SW 1271 (cell line): ENCODE results near the gene FERMT2.

Source experiments
- DNase-seq, 2 experiments: peaks; one replicate each; lab custom pipeline; 2025; lab: John Stamatoyannopoulos, UW

Gene FERMT2

GRCh38 chr14:52862632-52863333, 88.1 kb downstream of the FERMT2 start:
- DNase-seq: peak in 1 of 2 experiments; percentile 29

- no peak for DNase-seq
These were observed 89.4 kb downstream of the FERMT2 start for GRCh38 chr14:52861403-52861802.

- DNase-seq: no peak
These were observed 89.9 kb downstream of the FERMT2 start for GRCh38 chr14:52860910-52861309.

GRCh38 chr14:52860209-52860608, 90.6 kb downstream of the FERMT2 start:
- no peak for DNase-seq

- no peak for DNase-seq
These were observed 94.7 kb downstream of the FERMT2 start for GRCh38 chr14:52856139-52856538.

GRCh38 chr14:52853522-52853854, 97.4 kb downstream of the FERMT2 start:
- no peak for DNase-seq

- no peak for DNase-seq
These were observed 97.9 kb downstream of the FERMT2 start for GRCh38 chr14:52852810-52853521.

- DNase-seq: no peak
These were observed 100.4 kb downstream of the FERMT2 start for GRCh38 chr14:52850451-52850909.

- DNase-seq: no peak
These were observed 102.2 kb downstream of the FERMT2 start for GRCh38 chr14:52848626-52849025.

GRCh38 chr14:52846591-52846990, 104.3 kb downstream of the FERMT2 start:
- DNase-seq: no peak

- DNase-seq: no peak
These were observed 105.8 kb downstream of the FERMT2 start for GRCh38 chr14:52845081-52845480.

GRCh38 chr14:52844262-52845060, 106.4 kb downstream of the FERMT2 start:
- DNase-seq: no peak

- DNase-seq: no peak
These were observed 110.0 kb downstream of the FERMT2 start for GRCh38 chr14:52840877-52841276.

- no peak for DNase-seq
These were observed 113.4 kb downstream of the FERMT2 start for GRCh38 chr14:52837451-52837850.

- no peak for DNase-seq
These were observed 114.8 kb downstream of the FERMT2 start for GRCh38 chr14:52836063-52836462.

GRCh38 chr14:52835122-52835903, 115.5 kb downstream of the FERMT2 start:
- no peak for DNase-seq

- DNase-seq: peak in 1 of 2 experiments; percentile 39
These were observed 116.4 kb downstream of the FERMT2 start for GRCh38 chr14:52834440-52834842.

- DNase-seq: no peak
These were observed 117.0 kb downstream of the FERMT2 start for GRCh38 chr14:52833891-52834290.

- DNase-seq: no peak
These were observed 121.2 kb downstream of the FERMT2 start for GRCh38 chr14:52829527-52830185.

GRCh38 chr14:52827426-52827825, 123.4 kb downstream of the FERMT2 start:
- no peak for DNase-seq

GRCh38 chr14:52825085-52825484, 125.8 kb downstream of the FERMT2 start:
- DNase-seq: no peak
